GM12878 (cell line): ENCODE measurements around the gene ATP7B. TPM values are rescaled to one million over a fixed set of nuclear protein-coding genes. Genes with fewer than 3 reads are reported as not detected.

ENCODE experiments used
- ATAC-seq: fragments of 200-7000 bp; cut with Tn5 transposase; 3 replicates; pipeline ENCODE4 v1.9.1; 2020; ENCODE audit warnings: mild to moderate bottlenecking, moderate library complexity
- BruUV-seq: library from RNA; stranded (reverse); fragments of 400-500 nt; replicated peaks from 2 replicates; lab custom pipeline; 2021; lab: Mats Ljungman, UMichigan
- CTCF ChIA-PET: fragments of 300-600 bp; sonication (Branson Sonifier 250); formaldehyde crosslinking; extraction: SDS; loops from one replicate; lab custom pipeline; 2021; ENCODE audit warnings: inconsistent platforms; lab: Yijun Ruan, JAX
- POLR2A ChIA-PET: fragments of 350-600 bp; formaldehyde crosslinking; extraction: SDS; loops from one replicate; lab custom pipeline; 2021; ENCODE audit warnings: inconsistent platforms; lab: Charles Lee
- RAD21 ChIA-PET: fragments of 300-600 bp; sonication (Branson Sonifier 250); formaldehyde crosslinking; loops from one replicate; lab custom pipeline; 2023; ENCODE audit warnings: antibody characterized with exemption; ENCODE audit not compliant: unreplicated experiment; lab: Charles Lee
- SMC1A ChIA-PET: fragments of 300-600 bp; sonication (Branson Sonifier 250); formaldehyde crosslinking; loops from one replicate; lab custom pipeline; 2023; ENCODE audit not compliant: unreplicated experiment, uncharacterized antibody; lab: Charles Lee
- DNase-seq: peaks from one replicate; pipeline ENCODE4 v3.0.0-alpha.2; 2011; ENCODE audit warnings: low read depth, low spot score
- FAIRE-seq: peaks from 3 replicates; lab custom pipeline; 2011; peaks lifted over from hg19 to GRCh38; lab: Jason Lieb, UNC
- H2AFZ ChIP-seq: 2 replicates; pipeline ENCODE4 v1.6.0; 2011; ENCODE audit warnings: low read depth, low read length, control low read depth; ENCODE audit not compliant: control insufficient read depth
- H3K27ac ChIP-seq: 2 replicates; pipeline ENCODE4 v1.5.1; 2011; ENCODE audit warnings: control low read depth; ENCODE audit not compliant: control insufficient read depth, insufficient read depth
- H3K27me3 ChIP-seq, 2 experiments: replicated peaks in 1 of 2; 2 replicates each; pipeline versions ENCODE4 v1.6.0 to v1.6.1; 2011; ENCODE audit warnings: low read length in 1 of 2; ENCODE audit not compliant: control insufficient read depth in 2 of 2, insufficient read depth in 2 of 2
- H3K36me3 ChIP-seq, 2 experiments: 2 replicates each; pipeline ENCODE4 v1.5.1; 2011; ENCODE audit warnings: low read length in 1 of 2; ENCODE audit not compliant: control insufficient read depth in 2 of 2, insufficient read depth in 2 of 2
- H3K4me1 ChIP-seq: 2 replicates; pipeline ENCODE4 v1.6.1; 2011; ENCODE audit warnings: mild to moderate bottlenecking, low read length, moderate library complexity, mixed read lengths; ENCODE audit not compliant: control insufficient read depth, insufficient read depth
- H3K4me2 ChIP-seq: 2 replicates; pipeline ENCODE4 v1.6.0; 2011; ENCODE audit warnings: control low read depth; ENCODE audit not compliant: control insufficient read depth, insufficient read depth
- H3K4me3 ChIP-seq: fragments of 200-600 bp; sonication (generic); 2 replicates; pipeline ENCODE4 v1.5.1; 2016
- H3K79me2 ChIP-seq: 2 replicates; pipeline ENCODE4 v1.6.0; 2011; ENCODE audit warnings: low read length; ENCODE audit not compliant: control insufficient read depth, insufficient read depth
- H3K9ac ChIP-seq: 2 replicates; pipeline ENCODE4 v1.8.0; 2011; ENCODE audit warnings: low read length, control low read depth, mixed read lengths; ENCODE audit not compliant: control insufficient read depth, insufficient read depth
- H3K9me3 ChIP-seq: replicated peaks from 3 replicates; pipeline ENCODE4 v1.5.1; 2011; ENCODE audit warnings: mild to moderate bottlenecking, low read length; ENCODE audit not compliant: control insufficient read depth, insufficient read depth
- H4K20me1 ChIP-seq: 2 replicates; pipeline ENCODE4 v1.6.0; 2011; ENCODE audit not compliant: control insufficient read depth, insufficient read depth
- ASH2L ChIP-seq: fragments of 300-600, 200-600 bp; sonication (generic); IDR thresholded peaks from 2 replicates; pipeline ENCODE4 v1.6.1; 2017; ENCODE audit warnings: low read depth, mild to moderate bottlenecking, borderline replicate concordance
- CHD4 ChIP-seq: fragments of 200-600 bp; sonication (generic); IDR thresholded peaks from 2 replicates; pipeline ENCODE4 v1.6.1; 2016; ENCODE audit warnings: mild to moderate bottlenecking
- CREM ChIP-seq: IDR thresholded peaks from 2 replicates; pipeline ENCODE4 v1.6.1; 2014; ENCODE audit warnings: antibody characterized with exemption, low read depth
- ETV6 ChIP-seq, 2 experiments: fragments of 450-650 bp in 1 of 2; IDR thresholded peaks in 1 of 2; conservative IDR thresholded peaks in 1 of 2; 2 replicates each; pipeline ENCODE4 v1.6.1; 2014; ENCODE audit warnings: antibody characterized with exemption in 1 of 2, borderline replicate concordance in 1 of 2, low read depth in 1 of 2, mild to moderate bottlenecking in 1 of 2, moderate library complexity in 1 of 2
- HCFC1 ChIP-seq: fragments of 150-350 bp; IDR thresholded peaks from 2 replicates; pipeline ENCODE4 v1.6.1; 2014; ENCODE audit warnings: low read length
- HDAC2 ChIP-seq: fragments of 200-600 bp; sonication (generic); IDR thresholded peaks from 2 replicates; pipeline ENCODE4 v1.6.1; 2017
- JUNB ChIP-seq: IDR thresholded peaks from 2 replicates; pipeline ENCODE4 v1.6.1; 2016; ENCODE audit warnings: antibody characterized with exemption, mild to moderate bottlenecking
- RAD21 ChIP-seq: IDR thresholded peaks from 2 replicates; pipeline ENCODE4 v1.6.1; 2011; ENCODE audit warnings: mild to moderate bottlenecking, low read depth, low read length, moderate library complexity; ENCODE audit not compliant: insufficient read depth
- RB1 ChIP-seq: fragments of 450-650 bp; formaldehyde crosslinking; IDR thresholded peaks from 2 replicates; pipeline ENCODE4 v1.6.1; 2017; ENCODE audit warnings: mild to moderate bottlenecking, borderline replicate concordance
- RUNX3 ChIP-seq: IDR thresholded peaks from 2 replicates; pipeline ENCODE4 v1.6.1; 2012; ENCODE audit warnings: low read length, inconsistent platforms
- TCF12 ChIP-seq: IDR thresholded peaks from 2 replicates; pipeline ENCODE4 v1.6.1; 2011; ENCODE audit warnings: low read depth, mild to moderate bottlenecking, low read length
- YBX1 ChIP-seq: fragments of 450-650 bp; IDR thresholded peaks from 2 replicates; pipeline ENCODE4 v1.6.1; 2016; ENCODE audit warnings: antibody characterized with exemption
- ZNF217 ChIP-seq: fragments of 450-650 bp; IDR thresholded peaks from 2 replicates; pipeline ENCODE4 v1.6.1; 2017; ENCODE audit warnings: antibody characterized with exemption, mild to moderate bottlenecking
- WGBS: methylation state at CpG from one replicate; pipeline ENCODE4 v1.1.6; 2016; ENCODE audit warnings: low lambda C conversion rate; ENCODE audit not compliant: insufficient replicate concordance, insufficient coverage; ENCODE audit errors: missing lambda C conversion rate; 5-methylcytosine and 5-hydroxymethylcytosine counted together
- in situ Hi-C: fragments of 300-500 bp; cut with MboI; formaldehyde crosslinking; loops from 9 replicates; pipeline ENCODE4 v1.14.3; 2018; ENCODE audit warnings: mixed read lengths
- intact Hi-C: fragments of 100-400 bp; cut with micrococcal nuclease; formaldehyde crosslinking; loops from one replicate; pipeline ENCODE4 v1.14.2; 2022; ENCODE audit not compliant: unreplicated experiment
- polyA plus RNA-seq, 11 experiments: library from polyadenylated mRNA; depleted of rRNA in 4 of 11; unstranded in 6 of 11; stranded (reverse) in 5 of 11; fragments of >200 nt; fragmentation: Nextera tagmentation in 4 of 11; fragmentation: Illumina TruSeq in 1 of 11; extraction: Ambion mirVana in 4 of 11; extraction: Trizol in 1 of 11; gene quantifications; 1 replicate in 1 of 11; 2 replicates in 10 of 11; pipeline versions ENCODE4 v1.2.1 to v1.2.3, GENCODE V29; 2011 to 2016; ENCODE audit warnings: inconsistent platforms in 2 of 11, missing spikeins in 2 of 11, low read depth in 1 of 11
- total RNA-seq, 4 experiments: library from RNA; depleted of rRNA in 3 of 4; stranded (reverse); fragments of >200 nt in 3 of 4; fragmentation: Illumina TruSeq in 1 of 4; extraction: Trizol in 1 of 4; gene quantifications; 2 replicates each; pipeline versions ENCODE4 v1.2.1 to v1.2.3, GENCODE V29; 2013 to 2021

ATP7B gene
- total and polyA plus RNA-seq, 10 of the 15 experiments (the other 5 are each of a cell fraction or from before 2014, with no cell fraction given), result under 0.01 to 1.1 (median 0.06) TPM; not detected in 2

DNA sequence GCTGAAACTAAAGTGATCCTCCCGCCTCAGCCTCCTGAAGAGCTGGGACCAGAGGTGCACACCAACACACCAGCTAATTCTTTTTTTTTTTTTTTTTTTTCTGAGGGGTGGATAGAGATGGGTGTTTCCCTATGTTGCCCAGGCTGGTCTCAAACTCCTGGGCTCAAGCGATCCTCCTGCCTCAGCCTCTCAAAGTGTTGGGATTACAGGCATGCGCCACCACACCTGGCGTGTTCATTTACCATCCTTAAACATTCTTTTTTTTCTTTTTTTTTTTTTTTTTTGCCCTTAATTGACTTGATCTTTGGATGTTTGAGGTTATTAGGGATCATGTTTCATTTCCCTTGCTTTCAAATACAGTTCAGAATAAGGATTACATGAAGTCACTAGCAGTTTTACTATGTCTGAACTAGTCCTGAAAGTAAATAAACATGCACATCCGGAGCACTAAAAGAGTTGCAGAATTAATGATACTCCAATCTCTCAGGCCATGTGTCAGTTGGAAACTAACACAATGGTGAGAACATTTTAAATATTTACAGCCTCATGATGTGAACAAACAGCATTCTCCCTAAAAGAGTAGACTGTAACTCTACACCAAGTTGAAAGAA, 23.5 kb upstream of the ATP7B start:
- BruUV-seq, result no TSS peak
- intact Hi-C loops, result no loop called here
- no peak for TF ChIP-seq CREM
- no peak for TF ChIP-seq YBX1
- no peak for TF ChIP-seq HCFC1
- no peak for TF ChIP-seq RB1
- no peak for TF ChIP-seq HDAC2
- Histone ChIP-seq H3K4me3 (no peak overlapping the region), H4K20me1 (no peaks in the 10 kb centered on the region), H3K4me1 (no peaks in the 10 kb centered on the region), H3K27ac (no peak overlapping the region), H3K9ac (no peak overlapping the region), H3K79me2 (no peaks in the 10 kb centered on the region), H2AFZ (no peak overlapping the region), H3K9me3 (no peaks in the 10 kb centered on the region), H3K4me2 (no peak overlapping the region), H3K27me3 (no peaks in the 10 kb centered on the region), H3K36me3 (no peaks in the 10 kb centered on the region; a peak in 1 of 4 replicates)
- ATAC-seq, result no peak
- in situ Hi-C loops, result no loop called here
- no peak for DNase-seq
- ChIA-PET CTCF (interaction anchor here (0.8 to 1.2 kb wide), 3 partner anchors 27 to 139 kb away, joined by 3 to 4 read pairs (median 4); no protein-coding TSS in a partner anchor), RAD21 (interaction anchor here (0.7 kb wide), 1 partner anchor 139 kb away, joined by 4 read pairs; no protein-coding TSS in a partner anchor), SMC1A (interaction anchor here (1.1 kb wide), 1 partner anchor 8 kb away, joined by 3 read pairs; no protein-coding TSS in a partner anchor), POLR2A (no interaction called here)
- WGBS, result 75% methylated on average over 4 of the region's 5 CpGs
- no peak for FAIRE-seq

DNA sequence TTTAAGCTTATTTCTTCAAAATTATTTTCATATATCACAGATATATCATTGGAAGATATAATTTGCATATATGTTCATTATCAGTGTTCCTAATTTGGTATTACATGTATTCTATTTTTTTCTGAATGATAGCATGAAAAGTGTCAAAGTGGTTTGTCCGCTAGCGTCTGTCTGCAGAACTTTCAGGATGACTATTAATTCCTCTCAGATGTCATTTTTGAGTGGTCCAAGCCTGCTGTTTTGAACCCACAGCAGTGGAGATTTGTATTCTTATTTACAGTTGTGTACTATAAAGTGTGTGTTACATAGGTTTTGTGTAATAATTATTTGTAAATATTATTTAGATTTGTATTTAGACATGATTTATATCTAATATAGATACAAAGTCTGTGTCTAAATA, 21.8 kb upstream of the ATP7B start:
- Histone ChIP-seq H3K4me3 (no peak overlapping the region), H3K9me3 (no peaks in the 10 kb centered on the region), H3K36me3 (no peaks in the 10 kb centered on the region; a peak in 1 of 4 replicates)
- DNase-seq, result no peak
- ChIA-PET POLR2A (no interaction called here), CTCF (interaction anchor here (0.6 to 1.6 kb wide), 2 partner anchors 29 to 96 kb away, joined by 3 read pairs; partner anchors contain the start of gene NEK5), SMC1A (interaction anchor here (1.6 kb wide), 1 partner anchor 13 kb away, joined by 5 read pairs; no protein-coding TSS in a partner anchor)
- in situ Hi-C loops, result no loop called here
- no peak for TF ChIP-seq CHD4
- no peak for TF ChIP-seq ZNF217
- no peak for TF ChIP-seq RAD21
- TF ChIP-seq ASH2L, result no peak
- peak; percentile 72 for TF ChIP-seq JUNB
- TF ChIP-seq RUNX3, result 0 out of 2 replicates have a peak, but pooled peaks have one; percentile 31
- 0 out of 2 replicates have a peak, but pooled peaks have one; percentile 35 for TF ChIP-seq TCF12
- TF ChIP-seq ETV6 (conservative IDR thresholded peaks at IDR 0.05 in 1 of 2, IDR thresholded peaks at IDR 0.05 in 1 of 2; ENCODE audit: borderline replicate concordance in 1 of 2, low read depth in 1 of 2), result no peak
- TF ChIP-seq, all 136 proteins: peak for 3
- H3K27ac ChIP-seq, result no peak overlapping the region
- no peak overlapping the region for H3K9ac ChIP-seq
- no peaks in the 10 kb centered on the region for H3K79me2 ChIP-seq
- RAD21 ChIA-PET, result no interaction called here
- H3K27me3 ChIP-seq, result no peaks in the 10 kb centered on the region
- no peak overlapping the region for H3K4me2 ChIP-seq
- peak; percentile 55 for ATAC-seq
- no peaks in the 10 kb centered on the region for H3K4me1 ChIP-seq
- no peaks in the 10 kb centered on the region for H4K20me1 ChIP-seq
- BruUV-seq, result no TSS peak
- WGBS, result 15% methylated on average over 2 of the region's 2 CpGs
- intact Hi-C loops, result no loop called here
- H2AFZ ChIP-seq, result no peak overlapping the region
- no peak for FAIRE-seq
